Uterus (tissue), 2 donors: ENCODE data around the gene CBX6.

Experiments used
- POLR2A ChIP-seq, 2 donors: fragments of 450-650 bp; IDR thresholded peaks; one replicate each; pipeline ENCODE4 v1.6.1; 2016; ENCODE audit warnings: antibody characterized with exemption in 2 of 2, mild to moderate bottlenecking in 1 of 2, moderate library complexity in 1 of 2
- TF ChIP-seq, protein P1 (sequence below), 4 experiments: fragments of 200-600 bp in 2 of 4; fragments of 450-650 bp in 2 of 4; sonication (generic) in 2 of 4; IDR thresholded peaks; one replicate each; pipeline ENCODE4 v1.5.1; 2016 to 2019; ENCODE audit warnings: antibody characterized with exemption in 4 of 4, mild to moderate bottlenecking in 2 of 4, moderate library complexity in 1 of 4

GRCh38 chr22:38827510-38827909, 44.5 kb downstream of the CBX6 start:
- TF ChIP-seq, protein P1, sequence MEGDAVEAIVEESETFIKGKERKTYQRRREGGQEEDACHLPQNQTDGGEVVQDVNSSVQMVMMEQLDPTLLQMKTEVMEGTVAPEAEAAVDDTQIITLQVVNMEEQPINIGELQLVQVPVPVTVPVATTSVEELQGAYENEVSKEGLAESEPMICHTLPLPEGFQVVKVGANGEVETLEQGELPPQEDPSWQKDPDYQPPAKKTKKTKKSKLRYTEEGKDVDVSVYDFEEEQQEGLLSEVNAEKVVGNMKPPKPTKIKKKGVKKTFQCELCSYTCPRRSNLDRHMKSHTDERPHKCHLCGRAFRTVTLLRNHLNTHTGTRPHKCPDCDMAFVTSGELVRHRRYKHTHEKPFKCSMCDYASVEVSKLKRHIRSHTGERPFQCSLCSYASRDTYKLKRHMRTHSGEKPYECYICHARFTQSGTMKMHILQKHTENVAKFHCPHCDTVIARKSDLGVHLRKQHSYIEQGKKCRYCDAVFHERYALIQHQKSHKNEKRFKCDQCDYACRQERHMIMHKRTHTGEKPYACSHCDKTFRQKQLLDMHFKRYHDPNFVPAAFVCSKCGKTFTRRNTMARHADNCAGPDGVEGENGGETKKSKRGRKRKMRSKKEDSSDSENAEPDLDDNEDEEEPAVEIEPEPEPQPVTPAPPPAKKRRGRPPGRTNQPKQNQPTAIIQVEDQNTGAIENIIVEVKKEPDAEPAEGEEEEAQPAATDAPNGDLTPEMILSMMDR (IDR thresholded peaks at IDR 0.05), result no peak
- no peak for TF ChIP-seq POLR2A (IDR thresholded peaks at IDR 0.05)
